Measurements from ENCODE around the gene SOX3. TPM values are rescaled to one million over a fixed set of nuclear protein-coding genes. Genes with fewer than 3 reads are reported as not detected.

SOX3 gene
- total RNA-seq, 1 experiment from 2014 or later = not detected

DNA sequence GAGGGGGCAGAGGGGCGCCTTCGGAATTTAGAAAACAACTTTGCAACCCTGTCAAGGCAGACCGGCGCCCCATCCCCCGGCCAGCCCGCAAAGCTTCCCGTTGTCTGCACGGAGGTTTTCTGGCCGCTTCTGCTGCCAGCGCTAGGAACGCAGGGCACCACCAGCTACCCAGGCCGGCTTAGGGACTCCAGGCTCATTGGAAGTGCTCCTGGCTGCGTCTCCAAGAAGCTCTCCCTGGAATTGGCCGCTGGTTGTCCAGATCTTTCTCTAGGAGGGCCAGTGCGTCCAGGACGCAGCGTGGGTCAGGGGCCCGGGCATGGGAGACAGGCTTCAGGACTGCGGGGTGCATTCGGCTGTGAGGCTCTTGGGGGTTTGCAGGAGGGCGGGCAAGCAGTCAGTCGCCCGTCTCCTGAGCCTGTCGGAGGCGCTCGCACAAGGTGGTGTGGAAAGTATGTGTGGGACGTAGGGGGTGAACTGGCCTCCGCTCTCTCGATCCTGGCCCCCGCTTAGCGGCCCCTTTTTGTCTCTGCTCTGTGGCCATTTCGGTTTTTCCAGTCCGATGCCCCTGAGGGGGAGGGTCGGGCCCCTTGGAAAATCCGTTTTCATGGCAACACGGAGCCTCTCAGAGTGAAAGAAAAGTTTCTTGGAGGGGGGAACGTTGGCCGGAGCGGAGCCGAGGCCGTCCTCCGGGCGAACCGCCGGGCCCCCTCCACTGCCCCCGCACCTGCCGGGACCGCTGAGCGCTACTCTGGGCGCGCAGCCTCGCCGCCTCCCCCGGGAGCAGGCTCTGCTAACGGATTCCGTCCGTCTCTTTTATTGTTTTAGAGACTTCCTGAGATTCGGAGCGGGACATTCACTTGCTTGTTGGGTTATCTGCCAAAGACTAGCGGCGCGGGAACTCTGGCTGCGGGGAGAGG, 810 bp upstream of the SOX3 start:
- H3K27ac ChIP-seq = no peak overlapping the region
- H3K4me1 ChIP-seq (replicated peaks; ENCODE audit: insufficient read depth) = no peaks in the 10 kb centered on the region
- H3K27me3 ChIP-seq (ENCODE audit: insufficient read depth, low read depth) = peaks cover 6% of the 10 kb centered on the region; the same call in 1 of the 2 replicates
- H3K4me3 ChIP-seq = no peak overlapping the region
- H3K9me3 ChIP-seq (ENCODE audit: insufficient read depth, low read depth) = no peaks in the 10 kb centered on the region
- no peak for DNase-seq
- no peak overlapping the region for H3K4me2 ChIP-seq
- H3F3A ChIP-seq (ENCODE audit: insufficient read depth, low read depth) = no peaks in the 10 kb centered on the region
- no peaks in the 10 kb centered on the region for H4K20me1 ChIP-seq (ENCODE audit: insufficient read depth)
- no peak for TF ChIP-seq EZH2 (IDR thresholded peaks at IDR 0.05; ENCODE audit: low read depth)
- TF ChIP-seq, protein P1, sequence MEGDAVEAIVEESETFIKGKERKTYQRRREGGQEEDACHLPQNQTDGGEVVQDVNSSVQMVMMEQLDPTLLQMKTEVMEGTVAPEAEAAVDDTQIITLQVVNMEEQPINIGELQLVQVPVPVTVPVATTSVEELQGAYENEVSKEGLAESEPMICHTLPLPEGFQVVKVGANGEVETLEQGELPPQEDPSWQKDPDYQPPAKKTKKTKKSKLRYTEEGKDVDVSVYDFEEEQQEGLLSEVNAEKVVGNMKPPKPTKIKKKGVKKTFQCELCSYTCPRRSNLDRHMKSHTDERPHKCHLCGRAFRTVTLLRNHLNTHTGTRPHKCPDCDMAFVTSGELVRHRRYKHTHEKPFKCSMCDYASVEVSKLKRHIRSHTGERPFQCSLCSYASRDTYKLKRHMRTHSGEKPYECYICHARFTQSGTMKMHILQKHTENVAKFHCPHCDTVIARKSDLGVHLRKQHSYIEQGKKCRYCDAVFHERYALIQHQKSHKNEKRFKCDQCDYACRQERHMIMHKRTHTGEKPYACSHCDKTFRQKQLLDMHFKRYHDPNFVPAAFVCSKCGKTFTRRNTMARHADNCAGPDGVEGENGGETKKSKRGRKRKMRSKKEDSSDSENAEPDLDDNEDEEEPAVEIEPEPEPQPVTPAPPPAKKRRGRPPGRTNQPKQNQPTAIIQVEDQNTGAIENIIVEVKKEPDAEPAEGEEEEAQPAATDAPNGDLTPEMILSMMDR (conservative IDR thresholded peaks at IDR 0.05) = no peak
- CTCF ChIA-PET = no interaction called here
- H3K36me3 ChIP-seq (ENCODE audit: low read depth) = no peaks in the 10 kb centered on the region
- no peaks in the 10 kb centered on the region for H3K9me2 ChIP-seq (ENCODE audit: insufficient read depth)
- intact Hi-C loops (cut with micrococcal nuclease; ENCODE audit: unreplicated experiment) = no loop called here
- POLR2A ChIA-PET (ENCODE audit: unreplicated experiment) = no interaction called here
- no peaks in the 10 kb centered on the region for H3K79me2 ChIP-seq (ENCODE audit: low read depth)
- H2AFZ ChIP-seq = no peak overlapping the region
- BruUV-seq (replicated peaks) = no TSS peak

DNA sequence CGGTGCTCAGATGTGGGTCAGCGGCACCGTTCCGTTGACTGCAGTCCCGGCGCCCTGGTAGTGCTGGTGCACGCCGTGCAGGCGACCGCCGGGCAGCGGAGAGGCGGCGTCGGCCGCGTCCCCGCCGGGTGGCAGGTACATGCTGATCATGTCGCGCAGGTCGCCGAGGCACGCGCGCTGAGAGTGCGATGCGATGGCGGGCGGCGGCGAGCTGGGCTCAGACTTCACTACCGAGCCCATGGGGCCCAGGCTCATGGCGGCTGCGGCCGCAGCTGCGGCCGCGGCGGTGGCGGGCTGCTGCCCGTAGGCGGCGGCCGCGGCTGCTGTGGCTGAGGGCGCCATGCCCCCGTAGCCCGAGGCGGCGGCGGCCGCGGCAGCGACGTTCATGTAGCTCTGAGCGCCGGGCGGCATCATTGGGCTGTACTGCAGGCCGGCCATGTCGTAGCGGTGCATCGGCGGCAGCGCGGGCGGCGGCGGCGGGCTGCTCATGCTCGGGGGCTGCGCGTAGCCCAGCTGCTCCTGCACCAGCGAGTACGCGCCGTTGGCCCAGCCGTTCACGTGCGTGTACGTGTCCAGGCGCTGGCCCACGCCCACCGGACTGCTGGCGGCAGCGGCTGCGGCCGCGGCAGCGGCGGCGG, 1.0 kb downstream of the SOX3 start:
- intact Hi-C loops (cut with micrococcal nuclease; ENCODE audit: unreplicated experiment) = no loop called here
- no peak overlapping the region for H3K4me2 ChIP-seq
- no peak for DNase-seq
- H3K27ac ChIP-seq = no peak overlapping the region
- H2AFZ ChIP-seq = no peak overlapping the region
- no peaks in the 10 kb centered on the region for H3K9me3 ChIP-seq (ENCODE audit: insufficient read depth, low read depth)
- H3K4me1 ChIP-seq (replicated peaks; ENCODE audit: insufficient read depth) = no peaks in the 10 kb centered on the region
- BruUV-seq (replicated peaks) = no TSS peak
- H3K36me3 ChIP-seq (ENCODE audit: low read depth) = no peaks in the 10 kb centered on the region
- H4K20me1 ChIP-seq (ENCODE audit: insufficient read depth) = no peaks in the 10 kb centered on the region
- H3K79me2 ChIP-seq (ENCODE audit: low read depth) = no peaks in the 10 kb centered on the region
- no peaks in the 10 kb centered on the region for H3K9me2 ChIP-seq (ENCODE audit: insufficient read depth)
- H3K4me3 ChIP-seq = no peak overlapping the region
- peaks cover 6% of the 10 kb centered on the region; the same call in 1 of the 2 replicates for H3K27me3 ChIP-seq (ENCODE audit: insufficient read depth, low read depth)
- CTCF ChIA-PET = no interaction called here
- no peak for TF ChIP-seq EZH2 (IDR thresholded peaks at IDR 0.05; ENCODE audit: low read depth)
- TF ChIP-seq, protein P1 (conservative IDR thresholded peaks at IDR 0.05) = no peak
- POLR2A ChIA-PET (ENCODE audit: unreplicated experiment) = no interaction called here
- H3F3A ChIP-seq (ENCODE audit: insufficient read depth, low read depth) = no peaks in the 10 kb centered on the region

DNA sequence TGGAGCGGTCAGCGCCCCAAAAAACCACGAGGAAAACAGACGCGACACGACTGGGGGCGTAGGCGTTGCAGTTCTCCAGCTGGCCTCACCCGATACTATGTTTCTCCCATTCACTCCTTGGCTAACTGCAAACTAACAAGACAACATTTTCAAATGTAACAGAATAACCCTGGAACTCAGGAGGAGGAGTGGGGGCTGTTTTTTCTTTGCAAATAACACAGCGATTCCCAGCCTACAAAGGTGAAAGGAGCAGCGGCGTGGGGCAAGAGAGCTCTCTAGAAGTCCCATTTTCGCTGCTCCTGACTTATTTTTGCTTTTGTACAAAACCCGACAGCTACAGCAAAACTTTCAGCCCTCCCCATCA, 1.6 kb downstream of the SOX3 start:
- Histone ChIP-seq H3K79me2 (ENCODE audit: low read depth) (no peaks in the 10 kb centered on the region), H3K9me3 (ENCODE audit: insufficient read depth, low read depth) (no peaks in the 10 kb centered on the region), H2AFZ (no peak overlapping the region), H3K27me3 (ENCODE audit: insufficient read depth, low read depth) (peaks cover 6% of the 10 kb centered on the region; the same call in 1 of the 2 replicates), H3K36me3 (ENCODE audit: low read depth) (no peaks in the 10 kb centered on the region), H3K27ac (no peak overlapping the region), H3K9me2 (ENCODE audit: insufficient read depth) (no peaks in the 10 kb centered on the region), H3K4me3 (no peak overlapping the region), H3K4me1 (replicated peaks; ENCODE audit: insufficient read depth) (no peaks in the 10 kb centered on the region), H4K20me1 (ENCODE audit: insufficient read depth) (no peaks in the 10 kb centered on the region), H3K4me2 (no peak overlapping the region), H3F3A (ENCODE audit: insufficient read depth, low read depth) (no peaks in the 10 kb centered on the region)
- DNase-seq = no peak
- TF ChIP-seq, protein P1 (conservative IDR thresholded peaks at IDR 0.05) = no peak
- no peak for TF ChIP-seq EZH2 (IDR thresholded peaks at IDR 0.05; ENCODE audit: low read depth)
- ChIA-PET POLR2A (ENCODE audit: unreplicated experiment) (no interaction called here), CTCF (no interaction called here)
- intact Hi-C loops (cut with micrococcal nuclease; ENCODE audit: unreplicated experiment) = no loop called here
- BruUV-seq (replicated peaks) = no TSS peak

Data from PC-9 (cell line).